22Rv1 (cell line): ENCODE data around the gene CABLES1.

Experiments used
- H3K27ac ChIP-seq: fragments of 450-650 bp; 2 replicates; pipeline ENCODE4 v1.5.1; 2017
- ZFX ChIP-seq: fragments of 450-650 bp; IDR thresholded peaks from 2 replicates; pipeline ENCODE4 v1.6.1; 2017; ENCODE audit warnings: antibody characterized with exemption, borderline replicate concordance
- TF ChIP-seq, protein P1 (sequence below): fragments of 450-650 bp; IDR thresholded peaks from 2 replicates; pipeline ENCODE4 v1.5.1; 2017; ENCODE audit warnings: mild to moderate bottlenecking

The CABLES1 gene

DNA sequence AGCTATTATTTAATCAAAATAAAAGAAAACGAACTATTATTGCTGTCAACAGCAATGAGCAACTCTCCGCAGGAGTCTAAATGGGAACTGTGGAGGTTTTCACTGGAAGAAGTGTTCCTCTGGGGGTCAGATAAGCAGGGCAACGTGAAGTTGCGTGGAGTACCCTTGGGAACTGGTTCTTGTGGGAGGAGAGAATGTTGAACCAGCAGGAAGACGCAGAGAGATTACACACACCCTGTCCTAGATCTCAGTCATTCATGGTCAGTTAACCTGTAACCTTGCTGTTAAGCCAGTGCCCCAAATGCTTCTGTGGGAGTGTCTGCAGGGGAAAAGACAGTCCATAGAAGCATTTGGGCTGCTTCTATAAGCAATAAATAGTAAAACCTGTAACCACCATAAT lies 20.4 kb upstream of the CABLES1 start:
- TF ChIP-seq ZFX: no peak
- TF ChIP-seq, protein P1, sequence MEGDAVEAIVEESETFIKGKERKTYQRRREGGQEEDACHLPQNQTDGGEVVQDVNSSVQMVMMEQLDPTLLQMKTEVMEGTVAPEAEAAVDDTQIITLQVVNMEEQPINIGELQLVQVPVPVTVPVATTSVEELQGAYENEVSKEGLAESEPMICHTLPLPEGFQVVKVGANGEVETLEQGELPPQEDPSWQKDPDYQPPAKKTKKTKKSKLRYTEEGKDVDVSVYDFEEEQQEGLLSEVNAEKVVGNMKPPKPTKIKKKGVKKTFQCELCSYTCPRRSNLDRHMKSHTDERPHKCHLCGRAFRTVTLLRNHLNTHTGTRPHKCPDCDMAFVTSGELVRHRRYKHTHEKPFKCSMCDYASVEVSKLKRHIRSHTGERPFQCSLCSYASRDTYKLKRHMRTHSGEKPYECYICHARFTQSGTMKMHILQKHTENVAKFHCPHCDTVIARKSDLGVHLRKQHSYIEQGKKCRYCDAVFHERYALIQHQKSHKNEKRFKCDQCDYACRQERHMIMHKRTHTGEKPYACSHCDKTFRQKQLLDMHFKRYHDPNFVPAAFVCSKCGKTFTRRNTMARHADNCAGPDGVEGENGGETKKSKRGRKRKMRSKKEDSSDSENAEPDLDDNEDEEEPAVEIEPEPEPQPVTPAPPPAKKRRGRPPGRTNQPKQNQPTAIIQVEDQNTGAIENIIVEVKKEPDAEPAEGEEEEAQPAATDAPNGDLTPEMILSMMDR: no peak
- no peak overlapping the region for H3K27ac ChIP-seq

DNA sequence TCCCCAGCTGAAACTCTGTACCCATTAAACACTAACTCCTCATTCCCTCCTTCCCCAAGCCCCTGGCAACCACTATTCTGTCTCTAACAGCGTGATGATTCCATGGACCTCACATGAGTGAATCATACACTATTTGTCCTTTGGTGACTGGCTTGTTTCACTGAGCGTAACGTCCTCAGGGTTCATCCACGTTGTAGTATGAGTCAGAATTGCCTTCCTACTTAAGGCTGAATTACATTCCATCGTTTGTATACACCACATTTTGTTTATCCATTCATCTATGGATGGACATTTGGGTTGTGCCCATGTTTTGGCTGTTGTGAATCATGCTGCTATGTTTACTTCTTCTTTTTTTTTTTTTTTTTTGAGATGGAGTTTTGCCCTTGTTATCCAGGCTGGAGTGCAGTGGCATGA lies 19.6 kb upstream of the CABLES1 start:
- TF ChIP-seq, protein P1: no peak
- no peak for TF ChIP-seq ZFX
- no peak overlapping the region for H3K27ac ChIP-seq

DNA sequence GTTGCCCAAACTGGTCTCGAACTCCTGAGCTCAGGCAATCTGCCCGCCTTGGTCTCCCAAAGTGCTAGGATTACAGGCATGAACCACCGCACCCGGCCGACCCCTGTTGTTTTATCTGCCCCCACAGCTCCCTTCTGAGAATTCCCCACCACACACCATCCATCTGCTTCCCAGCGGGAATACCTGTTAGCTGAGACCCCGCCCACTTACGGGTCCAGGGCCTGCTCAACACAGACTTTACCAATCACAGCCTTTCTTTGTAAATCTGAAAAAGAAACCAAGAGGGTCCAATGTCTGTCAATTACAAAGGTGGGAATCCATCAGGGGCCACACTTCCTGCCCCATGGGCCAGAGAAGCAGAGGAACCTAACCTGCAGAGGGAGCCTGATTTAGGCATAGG lies 14.2 kb upstream of the CABLES1 start:
- H3K27ac ChIP-seq: no peak overlapping the region
- TF ChIP-seq, protein P1: no peak
- no peak for TF ChIP-seq ZFX

DNA sequence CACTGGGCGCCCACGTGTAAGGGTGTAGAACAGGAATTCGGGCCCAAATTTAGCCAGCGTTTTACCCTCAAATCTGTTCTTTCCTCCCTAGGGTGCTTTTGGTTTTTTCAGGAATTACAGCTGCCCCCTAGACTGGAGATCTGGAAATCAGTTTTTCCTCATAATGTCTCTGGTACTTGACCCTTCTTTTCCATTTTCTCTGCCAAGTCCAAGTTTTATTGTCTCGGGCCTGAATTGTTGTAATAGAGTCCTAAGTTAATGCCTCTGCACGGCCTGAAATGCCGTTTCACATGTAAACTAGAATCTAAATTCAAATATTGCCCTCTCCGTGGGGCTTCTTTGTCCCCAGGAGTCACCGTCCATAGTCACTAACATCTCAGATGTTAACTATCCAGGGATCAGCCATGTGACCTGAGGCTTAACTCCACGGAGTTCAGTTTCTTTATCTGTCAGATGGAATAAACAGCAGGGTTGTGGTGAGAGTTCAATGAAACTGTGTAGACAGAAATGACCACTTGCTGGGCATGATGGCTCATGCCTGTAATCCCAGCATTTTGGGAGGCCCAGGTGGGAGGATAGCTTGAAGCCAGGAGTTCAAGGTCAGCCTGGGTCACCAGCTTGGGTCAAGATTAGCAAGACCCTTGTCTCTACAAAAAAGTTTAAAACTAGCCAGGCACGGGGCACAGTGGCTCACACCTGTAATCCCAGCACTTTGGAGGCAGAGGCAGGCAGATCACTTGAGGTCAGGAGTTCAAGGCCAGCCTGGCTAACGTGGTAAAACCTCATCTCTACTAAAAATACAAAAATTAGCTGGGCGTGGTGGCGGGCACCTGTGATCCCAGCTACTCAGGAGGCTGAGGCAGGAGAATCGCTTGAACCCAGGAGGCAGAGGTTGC lies 12.7 kb upstream of the CABLES1 start:
- H3K27ac ChIP-seq: no peak overlapping the region
- TF ChIP-seq, protein P1: no peak
- no peak for TF ChIP-seq ZFX

DNA sequence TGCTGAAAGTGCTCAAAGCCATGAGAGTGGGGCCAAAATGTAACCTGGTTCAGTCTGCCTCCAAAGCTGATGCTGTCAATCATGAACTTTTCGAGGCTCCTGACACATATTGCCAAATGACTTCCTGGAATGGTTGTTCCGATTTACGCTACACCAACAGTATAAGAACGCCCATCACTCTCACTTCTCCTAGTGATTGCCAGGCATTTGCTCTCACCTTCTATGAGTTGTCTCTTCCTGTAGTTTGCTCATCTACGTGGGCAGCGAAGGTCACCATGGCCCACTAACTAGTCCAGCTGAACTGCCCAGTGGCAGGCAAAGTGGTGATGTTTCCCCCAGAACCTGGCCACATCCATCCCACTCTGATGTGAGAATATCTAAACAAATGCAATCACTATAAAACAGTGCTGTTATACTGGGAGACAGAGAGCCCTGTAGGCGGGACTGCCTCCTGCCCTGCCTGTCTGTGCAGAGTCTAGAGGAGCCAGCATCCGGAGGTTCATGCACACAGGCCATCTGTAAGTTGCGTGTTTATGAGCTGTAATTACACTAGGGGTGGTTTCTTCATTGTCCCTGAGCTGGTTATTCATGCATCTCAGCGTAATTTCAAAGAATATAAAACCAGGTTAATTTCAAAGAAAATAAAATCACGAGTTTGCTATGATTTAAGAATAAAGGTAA lies 8.8 kb upstream of the CABLES1 start:
- TF ChIP-seq, protein P1: no peak
- TF ChIP-seq ZFX: no peak
- H3K27ac ChIP-seq: no peak overlapping the region

DNA sequence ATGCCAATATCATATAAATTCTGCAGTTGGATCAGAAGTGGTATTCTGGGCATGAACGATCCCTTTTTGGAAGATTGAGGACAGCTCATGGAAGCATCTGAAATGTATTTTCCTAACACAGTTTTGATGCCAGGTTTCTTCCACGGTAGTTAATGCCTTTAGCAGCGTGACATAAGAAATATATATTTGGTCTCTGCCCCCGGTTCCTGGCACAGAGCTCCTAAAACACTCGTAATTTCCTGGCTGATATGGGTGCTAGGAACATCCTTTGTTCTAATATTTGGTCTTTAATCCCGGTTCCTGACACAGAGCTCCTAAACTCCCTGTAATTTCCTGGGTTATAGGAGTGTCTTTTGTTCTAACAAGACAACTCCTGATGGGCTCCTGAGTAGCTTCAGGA lies 8.2 kb upstream of the CABLES1 start:
- TF ChIP-seq, protein P1: no peak
- no peak for TF ChIP-seq ZFX
- no peak overlapping the region for H3K27ac ChIP-seq
